ENCODE data around the gene DGKH. TPM values are rescaled to one million over a fixed set of nuclear protein-coding genes. Genes with fewer than 3 reads are reported as not detected.

DGKH gene
- total RNA-seq, 2 experiments from 2014 or later: 20.3 to 20.7 TPM

DNA sequence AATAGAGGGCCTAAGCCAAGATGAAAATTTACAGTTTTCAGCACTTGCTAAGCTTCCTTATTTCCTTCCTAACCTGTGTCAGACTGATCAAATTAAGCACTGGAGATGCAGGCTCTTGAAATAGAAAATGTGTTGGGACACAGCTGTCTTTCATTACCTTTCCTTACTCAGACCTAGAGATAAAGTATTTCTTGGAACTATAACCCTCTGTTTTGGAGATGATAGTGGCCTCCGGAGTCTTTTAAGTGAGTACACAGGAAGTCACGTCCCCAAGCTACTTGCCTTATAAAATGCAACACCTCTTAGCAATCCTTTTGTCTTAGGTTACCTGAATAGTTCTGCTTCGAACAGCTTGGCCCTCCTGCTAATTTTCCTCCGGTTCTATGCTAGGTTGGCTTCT lies 211.1 kb downstream of the DGKH start:
- POLR2A ChIA-PET: interaction anchor here (0.5 to 1.2 kb wide), 3 partner anchors 11 to 30 kb away, joined by 3 to 4 read pairs (median 3); no protein-coding TSS in a partner anchor
- no peak for DNase-seq
- Mint-ChIP-seq H3K4me1 (ENCODE audit: low read depth) (peaks cover 12% of the 10 kb centered on the region), H3K36me3 (ENCODE audit: low read depth) (peaks cover 3% of the 10 kb centered on the region), H3K9me3 (ENCODE audit: insufficient read depth) (no peaks in the 10 kb centered on the region), H3K27me3 (ENCODE audit: low read depth) (peaks cover 7% of the 10 kb centered on the region), H3K4me3 (no peak overlapping the region), H3K27ac (peak overlapping the region; percentile 70)
- CTCF ChIA-PET: interaction anchor here (0.8 kb wide), 1 partner anchor 10 kb away, joined by 5 read pairs; no protein-coding TSS in a partner anchor
- ATAC-seq: peak; percentile 53

GRCh38 chr13:42260903-42261654 lies 212.6 kb downstream of the DGKH start:
- Mint-ChIP-seq H3K4me1 (ENCODE audit: low read depth) (peaks cover 12% of the 10 kb centered on the region), H3K36me3 (ENCODE audit: low read depth) (peaks cover 3% of the 10 kb centered on the region), H3K9me3 (ENCODE audit: insufficient read depth) (no peaks in the 10 kb centered on the region), H3K27me3 (ENCODE audit: low read depth) (peaks cover 8% of the 10 kb centered on the region), H3K4me3 (no peak overlapping the region), H3K27ac (no peak overlapping the region)
- DNase-seq (no peak), ATAC-seq (no peak)
- ChIA-PET CTCF (no interaction called here), POLR2A (no interaction called here)

DNA sequence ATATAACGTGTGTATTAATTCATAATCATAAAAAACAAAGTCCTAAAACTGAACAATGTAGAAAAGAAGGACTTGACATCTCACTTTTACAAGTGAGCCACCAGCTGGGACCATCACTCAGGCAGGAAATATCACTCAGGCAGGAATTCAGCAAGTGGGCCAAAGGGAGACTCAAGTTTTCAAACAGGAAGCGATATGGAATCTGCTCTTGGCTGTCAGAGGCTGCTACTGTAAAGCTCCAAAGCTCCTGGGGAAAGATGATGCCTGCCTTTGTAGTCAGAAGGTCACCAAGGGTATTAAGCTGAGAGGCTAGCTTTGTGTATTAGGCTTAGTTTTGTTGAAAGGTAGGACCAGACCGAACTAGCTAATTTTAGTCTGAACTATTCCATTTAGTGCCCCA lies 218.0 kb downstream of the DGKH start:
- DNase-seq: no peak
- no peak for ATAC-seq
- Mint-ChIP-seq H3K27me3 (ENCODE audit: low read depth) (peaks cover 8% of the 10 kb centered on the region), H3K36me3 (ENCODE audit: low read depth) (peaks cover 11% of the 10 kb centered on the region), H3K4me1 (ENCODE audit: low read depth) (peaks cover 14% of the 10 kb centered on the region), H3K9me3 (ENCODE audit: insufficient read depth) (peaks cover 6% of the 10 kb centered on the region), H3K27ac (no peak overlapping the region), H3K4me3 (no peak overlapping the region)
- ChIA-PET POLR2A (interaction anchor here (0.7 kb wide), 1 partner anchor 7 kb away, joined by 3 read pairs; no protein-coding TSS in a partner anchor), CTCF (interaction anchor here (0.6 kb wide), 1 partner anchor 48 kb away, joined by 3 read pairs; no protein-coding TSS in a partner anchor)

DNA sequence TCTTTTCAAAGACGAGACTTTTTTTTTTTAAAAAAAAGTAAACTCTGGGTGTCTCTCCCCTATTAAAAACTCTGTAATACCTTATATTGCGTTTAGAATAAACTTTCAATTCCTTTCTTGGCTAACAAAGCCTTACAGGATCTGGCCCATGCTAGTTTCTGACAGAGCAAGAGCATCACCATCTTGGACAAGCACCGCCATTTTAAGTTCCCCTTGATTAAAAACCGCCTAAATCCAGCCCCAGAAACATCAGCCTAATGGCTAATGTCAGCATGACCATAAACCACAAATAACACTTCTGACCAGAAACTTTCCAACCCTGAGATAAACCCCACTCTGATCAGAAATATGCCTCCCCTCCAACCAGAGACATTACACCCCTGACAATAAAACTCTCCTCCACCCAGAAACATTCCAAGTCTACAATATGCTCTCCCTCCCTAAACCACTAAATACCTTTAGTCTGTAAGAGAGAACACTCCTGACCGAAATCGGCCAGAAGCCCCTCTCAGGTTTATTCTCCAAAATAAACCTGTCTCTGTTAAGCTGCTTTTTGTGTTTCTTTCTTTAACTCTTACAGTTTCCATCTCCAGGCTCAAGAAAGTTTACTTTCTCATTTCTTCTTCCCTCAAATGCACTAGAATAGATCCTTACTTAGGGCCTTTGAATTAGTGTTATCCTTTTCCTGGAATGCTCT lies 221.9 kb downstream of the DGKH start:
- Mint-ChIP-seq H3K27me3 (ENCODE audit: low read depth) (no peaks in the 10 kb centered on the region), H3K4me3 (peak overlapping the region; percentile 98), H3K4me1 (ENCODE audit: low read depth) (peaks cover 38% of the 10 kb centered on the region), H3K27ac (no peak overlapping the region), H3K9me3 (ENCODE audit: insufficient read depth) (peaks cover 6% of the 10 kb centered on the region), H3K36me3 (ENCODE audit: low read depth) (peaks cover 19% of the 10 kb centered on the region)
- ATAC-seq (no peak), DNase-seq (no peak)
- CTCF ChIA-PET: interaction anchor here (1.0 to 1.5 kb wide), 2 partner anchors 11 to 208 kb away, joined by 3 to 5 read pairs; no protein-coding TSS in a partner anchor
- POLR2A ChIA-PET: interaction anchor here (1.0 kb wide), 1 partner anchor 11 kb away, joined by 3 read pairs; no protein-coding TSS in a partner anchor

DNA sequence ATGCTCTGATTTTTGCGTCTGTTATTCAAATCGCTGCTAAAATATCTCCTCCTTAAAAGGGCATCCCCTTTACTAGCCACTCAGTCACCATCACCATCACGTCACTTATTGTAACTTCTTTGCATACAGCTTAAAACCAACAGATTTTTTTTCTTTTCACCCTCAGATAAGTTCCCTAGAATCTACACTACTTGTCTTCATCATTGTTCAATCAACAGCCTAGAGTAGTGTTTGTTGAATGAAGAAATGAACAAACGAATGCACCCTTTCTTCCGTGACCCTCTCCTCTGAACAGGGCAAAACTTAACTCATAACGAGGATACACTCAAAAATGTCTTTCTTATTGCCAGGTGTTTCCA lies 222.4 kb downstream of the DGKH start:
- Mint-ChIP-seq H3K27ac (peak overlapping the region; percentile 96), H3K36me3 (ENCODE audit: low read depth) (peaks cover 19% of the 10 kb centered on the region), H3K4me3 (peak overlapping the region; percentile 98), H3K4me1 (ENCODE audit: low read depth) (peaks cover 43% of the 10 kb centered on the region), H3K27me3 (ENCODE audit: low read depth) (no peaks in the 10 kb centered on the region), H3K9me3 (ENCODE audit: insufficient read depth) (peaks cover 6% of the 10 kb centered on the region)
- ChIA-PET CTCF (interaction anchor here (1.0 to 2.4 kb wide), 2 partner anchors 208 to 603 kb away, joined by 3 to 8 read pairs; no protein-coding TSS in a partner anchor), POLR2A (interaction anchor here (1.0 to 2.5 kb wide), 2 partner anchors 12 to 56 kb away, joined by 3 to 9 read pairs; no protein-coding TSS in a partner anchor)
- DNase-seq: no peak
- ATAC-seq: no peak

DNA sequence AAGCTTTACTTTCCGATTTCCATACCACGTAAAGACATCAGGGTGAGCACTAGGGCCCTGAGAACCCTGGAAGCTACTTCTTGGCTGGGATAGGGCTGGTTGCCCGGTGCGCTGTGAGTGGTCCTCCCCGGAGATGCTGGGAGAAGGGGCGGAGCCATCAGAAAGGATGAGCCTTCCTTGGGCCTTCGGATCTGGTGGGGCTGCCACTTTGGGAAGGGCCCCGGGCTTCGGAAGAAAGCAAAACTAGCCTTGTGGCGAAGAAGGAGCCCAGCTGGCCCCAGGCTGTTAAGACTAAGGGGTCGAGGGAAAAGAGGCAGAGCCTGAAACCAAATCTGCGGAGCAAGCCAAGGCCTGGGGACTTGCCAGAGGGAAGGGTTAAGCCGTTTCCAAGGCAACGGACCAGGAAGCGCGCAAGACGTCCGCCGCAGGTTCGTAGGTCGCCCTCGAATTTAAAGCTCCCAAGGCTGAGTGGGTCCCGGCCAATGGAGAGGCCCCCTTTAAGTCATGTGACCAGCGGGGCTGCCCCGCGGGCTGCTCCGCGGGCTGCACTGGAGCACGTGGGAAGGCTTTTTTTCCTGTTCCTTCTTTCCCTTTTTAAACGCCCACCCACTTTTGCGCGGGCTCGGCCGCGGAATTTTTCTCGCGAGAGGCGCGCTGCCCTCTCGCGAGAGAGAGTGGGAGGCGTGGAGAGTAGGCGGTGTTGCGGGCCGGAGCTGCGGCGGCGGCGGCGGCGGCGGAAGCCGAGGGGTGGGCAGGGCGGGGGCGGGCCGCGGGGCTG lies 223.1 kb downstream of the DGKH start:
- peak; percentile 97 for DNase-seq
- peak; percentile 95 for ATAC-seq
- peaks cover 20% of the 10 kb centered on the region for H3K36me3 Mint-ChIP-seq (ENCODE audit: low read depth)
- peaks cover 47% of the 10 kb centered on the region for H3K4me1 Mint-ChIP-seq (ENCODE audit: low read depth)
- ChIA-PET POLR2A (interaction anchor here (0.6 to 2.5 kb wide), 12 partner anchors 12 to 721 kb away, joined by 3 to 9 read pairs (median 3); partner anchors contain the start of gene EPSTI1), CTCF (interaction anchor here (0.9 to 2.4 kb wide), 9 partner anchors 55 to 603 kb away, joined by 3 to 9 read pairs (median 4); no protein-coding TSS in a partner anchor)
- H3K27ac Mint-ChIP-seq: peak overlapping the region; percentile 96
- peaks cover 6% of the 10 kb centered on the region for H3K9me3 Mint-ChIP-seq (ENCODE audit: insufficient read depth)
- H3K4me3 Mint-ChIP-seq: peak overlapping the region; percentile 98
- H3K27me3 Mint-ChIP-seq (ENCODE audit: low read depth): no peaks in the 10 kb centered on the region

DNA sequence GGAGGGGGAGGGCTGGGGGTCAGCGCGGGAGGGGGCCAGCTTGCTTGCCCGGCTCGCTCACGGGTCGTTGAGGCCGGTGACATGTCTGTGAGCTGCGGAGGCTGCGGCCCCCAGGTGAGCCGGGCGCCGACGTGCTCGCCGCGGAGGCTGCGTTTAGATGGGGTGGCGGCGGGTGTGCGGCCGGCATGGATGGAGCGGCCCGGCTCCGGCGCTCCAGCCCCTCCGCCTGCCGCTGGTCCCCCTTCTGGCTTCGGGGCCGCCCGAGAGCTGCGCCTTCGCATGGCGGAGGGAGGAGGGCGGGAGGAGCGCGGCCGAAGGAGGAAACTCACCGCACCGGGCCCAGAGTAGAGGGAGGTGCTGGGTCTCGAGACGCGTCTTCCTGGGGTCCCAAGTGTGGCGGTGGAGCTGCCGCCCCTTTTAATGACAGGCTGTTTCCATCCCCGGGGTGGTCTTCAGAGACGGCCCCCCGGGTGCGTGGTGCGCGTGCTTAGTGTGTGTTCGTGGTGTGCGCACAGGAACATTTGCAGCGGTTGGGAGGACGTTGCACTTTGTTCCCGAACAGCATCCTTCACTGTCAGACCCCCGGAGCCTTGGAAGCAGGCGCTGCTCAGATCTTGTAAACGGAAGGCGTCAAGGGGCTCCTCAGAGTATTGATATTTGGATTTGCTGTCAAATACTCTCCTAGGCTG lies 223.8 kb downstream of the DGKH start, which contains the start of gene AKAP11:
Gene AKAP11 (plus strand): TSS at position 38 of the 689 bp plus-strand sequence. CDS start 14,197 bp downstream, outside the sequence.
- Mint-ChIP-seq H3K36me3 (ENCODE audit: low read depth) (peaks cover 21% of the 10 kb centered on the region), H3K9me3 (ENCODE audit: insufficient read depth) (peaks cover 6% of the 10 kb centered on the region), H3K4me1 (ENCODE audit: low read depth) (peaks cover 51% of the 10 kb centered on the region), H3K27me3 (ENCODE audit: low read depth) (no peaks in the 10 kb centered on the region), H3K4me3 (peak within 1 kb of the TSS; percentile 98), H3K27ac (peak within 1 kb of the TSS; percentile 96)
- DNase-seq: peak; percentile 60
- ATAC-seq: peak; percentile 52
- ChIA-PET CTCF (interaction anchor here (0.7 to 2.4 kb wide), 12 partner anchors 30 to 604 kb away, joined by 3 to 9 read pairs (median 4); no protein-coding TSS in a partner anchor), POLR2A (interaction anchor here (0.6 to 2.5 kb wide), 13 partner anchors 11 to 801 kb away, joined by 3 to 9 read pairs (median 3); partner anchors contain the start of gene EPSTI1)

DNA sequence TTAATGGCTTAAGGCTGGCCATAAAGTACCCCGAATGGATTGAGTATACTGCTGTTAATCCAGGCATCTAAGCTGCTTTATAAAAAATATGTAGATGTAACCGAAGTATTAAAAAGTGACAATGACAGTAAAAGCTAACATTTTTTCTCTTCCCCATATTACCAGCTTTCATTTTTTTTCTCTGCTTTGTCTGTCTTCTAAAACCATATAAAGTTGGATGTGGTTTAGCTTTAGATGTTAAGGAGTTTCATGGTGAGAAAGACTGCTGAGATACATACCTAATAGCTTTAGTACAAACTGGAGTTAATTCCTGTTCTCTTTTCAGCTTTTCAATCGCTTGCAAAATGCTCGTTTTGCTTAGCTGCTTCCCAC lies 224.3 kb downstream of the DGKH start:
- Mint-ChIP-seq H3K4me1 (ENCODE audit: low read depth) (peaks cover 57% of the 10 kb centered on the region), H3K9me3 (ENCODE audit: insufficient read depth) (peaks cover 6% of the 10 kb centered on the region), H3K27ac (peak overlapping the region; percentile 96), H3K36me3 (ENCODE audit: low read depth) (peaks cover 26% of the 10 kb centered on the region), H3K4me3 (peak overlapping the region; percentile 98), H3K27me3 (ENCODE audit: low read depth) (no peaks in the 10 kb centered on the region)
- DNase-seq (no peak), ATAC-seq (no peak)
- CTCF ChIA-PET: interaction anchor here (0.7 to 2.4 kb wide), 11 partner anchors 29 to 605 kb away, joined by 3 to 9 read pairs (median 4); no protein-coding TSS in a partner anchor
- POLR2A ChIA-PET: interaction anchor here (0.8 to 2.5 kb wide), 9 partner anchors 10 to 802 kb away, joined by 3 to 9 read pairs (median 4); partner anchors contain the start of gene EPSTI1

DNA sequence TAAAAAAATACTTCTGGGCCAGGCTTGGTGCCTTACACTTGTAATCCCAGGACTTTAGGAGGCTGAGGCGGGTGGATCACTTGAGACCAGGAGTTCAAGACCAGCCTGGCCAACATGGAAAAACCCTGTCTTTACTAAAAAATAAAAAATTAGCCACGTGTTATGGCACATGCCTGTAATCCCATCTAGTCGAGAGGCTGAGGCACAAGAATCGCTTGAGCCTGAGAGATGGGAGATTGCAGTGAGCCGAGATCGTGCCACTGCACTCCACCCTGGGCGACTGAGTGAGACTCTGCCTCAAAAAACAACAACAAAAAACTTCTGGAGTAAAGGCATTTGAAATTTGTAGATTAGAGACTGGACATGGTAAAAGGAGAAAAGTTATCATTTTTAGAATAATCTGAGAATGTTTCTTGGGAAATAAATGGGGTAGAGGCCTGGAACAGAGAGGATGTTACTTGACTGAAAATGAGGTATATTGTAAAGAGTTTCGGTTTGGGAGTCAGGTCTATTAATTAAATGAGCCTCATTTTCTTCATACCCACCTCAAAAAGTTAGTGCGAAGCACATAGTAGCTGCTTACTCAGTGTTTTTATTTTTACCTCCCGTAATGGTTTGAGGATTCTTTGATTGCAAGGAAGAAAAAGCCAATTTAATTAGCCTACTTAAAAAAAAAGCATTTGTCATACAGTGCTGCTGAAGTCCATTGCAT lies 226.1 kb downstream of the DGKH start:
- peaks cover 29% of the 10 kb centered on the region for H3K36me3 Mint-ChIP-seq (ENCODE audit: low read depth)
- peaks cover 62% of the 10 kb centered on the region for H3K4me1 Mint-ChIP-seq (ENCODE audit: low read depth)
- ATAC-seq: no peak
- DNase-seq: no peak
- H3K9me3 Mint-ChIP-seq (ENCODE audit: insufficient read depth): peaks cover 6% of the 10 kb centered on the region
- peak overlapping the region; percentile 55 for H3K27ac Mint-ChIP-seq
- peak overlapping the region; percentile 45 for H3K4me3 Mint-ChIP-seq
- ChIA-PET CTCF (interaction anchor here (1.3 kb wide), 1 partner anchor 204 kb away, joined by 3 read pairs; no protein-coding TSS in a partner anchor), POLR2A (no interaction called here)
- H3K27me3 Mint-ChIP-seq (ENCODE audit: low read depth): no peaks in the 10 kb centered on the region

GRCh38 chr13:42275098-42275471 lies 226.6 kb downstream of the DGKH start:
- Mint-ChIP-seq H3K27me3 (ENCODE audit: low read depth) (no peaks in the 10 kb centered on the region), H3K4me3 (peak overlapping the region; percentile 45), H3K9me3 (ENCODE audit: insufficient read depth) (peaks cover 5% of the 10 kb centered on the region), H3K36me3 (ENCODE audit: low read depth) (peaks cover 29% of the 10 kb centered on the region), H3K4me1 (ENCODE audit: low read depth) (peaks cover 62% of the 10 kb centered on the region), H3K27ac (peak overlapping the region; percentile 3)
- DNase-seq (no peak), ATAC-seq (no peak)
- POLR2A ChIA-PET: interaction anchor here (0.6 kb wide), 1 partner anchor 180 kb away, joined by 3 read pairs; no protein-coding TSS in a partner anchor
- CTCF ChIA-PET: interaction anchor here (1.3 kb wide), 1 partner anchor 203 kb away, joined by 3 read pairs; no protein-coding TSS in a partner anchor
